Measurements from ENCODE around the gene DVL2. TPM values are rescaled to one million over a fixed set of nuclear protein-coding genes. Genes with fewer than 3 reads are reported as not detected.

The DVL2 gene
- total RNA-seq, 1 experiment from 2014 or later = 67.3 TPM

DNA sequence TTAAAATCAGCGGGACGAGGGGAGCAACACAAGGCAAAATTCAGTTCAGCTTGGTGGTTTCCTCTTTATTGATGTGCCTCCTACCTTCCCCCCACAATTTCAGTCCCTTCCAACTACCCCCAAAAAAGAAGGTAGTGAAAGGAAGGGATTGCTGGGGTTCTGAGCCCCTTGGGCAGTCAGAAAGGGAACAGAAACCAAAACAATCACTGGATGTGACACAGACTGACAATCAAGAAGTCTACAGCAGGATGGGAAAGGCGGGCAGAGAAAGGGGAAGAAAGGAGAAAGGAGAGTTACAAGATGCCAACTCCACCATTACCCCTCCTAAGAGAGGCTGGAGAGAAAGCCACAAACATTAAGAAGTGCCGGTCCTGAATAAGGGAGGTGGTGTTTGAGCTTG, 6.1 kb upstream of the DVL2 start (continued):
- TF ChIP-seq, protein P1, sequence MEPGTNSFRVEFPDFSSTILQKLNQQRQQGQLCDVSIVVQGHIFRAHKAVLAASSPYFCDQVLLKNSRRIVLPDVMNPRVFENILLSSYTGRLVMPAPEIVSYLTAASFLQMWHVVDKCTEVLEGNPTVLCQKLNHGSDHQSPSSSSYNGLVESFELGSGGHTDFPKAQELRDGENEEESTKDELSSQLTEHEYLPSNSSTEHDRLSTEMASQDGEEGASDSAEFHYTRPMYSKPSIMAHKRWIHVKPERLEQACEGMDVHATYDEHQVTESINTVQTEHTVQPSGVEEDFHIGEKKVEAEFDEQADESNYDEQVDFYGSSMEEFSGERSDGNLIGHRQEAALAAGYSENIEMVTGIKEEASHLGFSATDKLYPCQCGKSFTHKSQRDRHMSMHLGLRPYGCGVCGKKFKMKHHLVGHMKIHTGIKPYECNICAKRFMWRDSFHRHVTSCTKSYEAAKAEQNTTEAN (CRISPR knock-in tag; IDR thresholded peaks at IDR 0.05) = no peak
- TF ChIP-seq, protein P2, sequence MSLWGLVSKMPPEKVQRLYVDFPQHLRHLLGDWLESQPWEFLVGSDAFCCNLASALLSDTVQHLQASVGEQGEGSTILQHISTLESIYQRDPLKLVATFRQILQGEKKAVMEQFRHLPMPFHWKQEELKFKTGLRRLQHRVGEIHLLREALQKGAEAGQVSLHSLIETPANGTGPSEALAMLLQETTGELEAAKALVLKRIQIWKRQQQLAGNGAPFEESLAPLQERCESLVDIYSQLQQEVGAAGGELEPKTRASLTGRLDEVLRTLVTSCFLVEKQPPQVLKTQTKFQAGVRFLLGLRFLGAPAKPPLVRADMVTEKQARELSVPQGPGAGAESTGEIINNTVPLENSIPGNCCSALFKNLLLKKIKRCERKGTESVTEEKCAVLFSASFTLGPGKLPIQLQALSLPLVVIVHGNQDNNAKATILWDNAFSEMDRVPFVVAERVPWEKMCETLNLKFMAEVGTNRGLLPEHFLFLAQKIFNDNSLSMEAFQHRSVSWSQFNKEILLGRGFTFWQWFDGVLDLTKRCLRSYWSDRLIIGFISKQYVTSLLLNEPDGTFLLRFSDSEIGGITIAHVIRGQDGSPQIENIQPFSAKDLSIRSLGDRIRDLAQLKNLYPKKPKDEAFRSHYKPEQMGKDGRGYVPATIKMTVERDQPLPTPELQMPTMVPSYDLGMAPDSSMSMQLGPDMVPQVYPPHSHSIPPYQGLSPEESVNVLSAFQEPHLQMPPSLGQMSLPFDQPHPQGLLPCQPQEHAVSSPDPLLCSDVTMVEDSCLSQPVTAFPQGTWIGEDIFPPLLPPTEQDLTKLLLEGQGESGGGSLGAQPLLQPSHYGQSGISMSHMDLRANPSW (CRISPR knock-in tag; conservative IDR thresholded peaks at IDR 0.05; ENCODE audit: low read depth) = no peak
- TF ChIP-seq ZBTB21 (CRISPR knock-in tag; IDR thresholded peaks at IDR 0.05; ENCODE audit: borderline replicate concordance) (no peak), NFATC4 (CRISPR knock-in tag; IDR thresholded peaks at IDR 0.05) (no peak), SP1 (CRISPR knock-in tag; conservative IDR thresholded peaks at IDR 0.05) (no peak), HMGA2 (CRISPR knock-in tag; IDR thresholded peaks at IDR 0.05) (no peak), SOX15 (CRISPR knock-in tag; IDR thresholded peaks at IDR 0.05) (no peak)
- TF ChIP-seq, protein P3, sequence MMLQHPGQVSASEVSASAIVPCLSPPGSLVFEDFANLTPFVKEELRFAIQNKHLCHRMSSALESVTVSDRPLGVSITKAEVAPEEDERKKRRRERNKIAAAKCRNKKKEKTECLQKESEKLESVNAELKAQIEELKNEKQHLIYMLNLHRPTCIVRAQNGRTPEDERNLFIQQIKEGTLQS (CRISPR knock-in tag; conservative IDR thresholded peaks at IDR 0.05) = no peak
- TF ChIP-seq, protein P4, sequence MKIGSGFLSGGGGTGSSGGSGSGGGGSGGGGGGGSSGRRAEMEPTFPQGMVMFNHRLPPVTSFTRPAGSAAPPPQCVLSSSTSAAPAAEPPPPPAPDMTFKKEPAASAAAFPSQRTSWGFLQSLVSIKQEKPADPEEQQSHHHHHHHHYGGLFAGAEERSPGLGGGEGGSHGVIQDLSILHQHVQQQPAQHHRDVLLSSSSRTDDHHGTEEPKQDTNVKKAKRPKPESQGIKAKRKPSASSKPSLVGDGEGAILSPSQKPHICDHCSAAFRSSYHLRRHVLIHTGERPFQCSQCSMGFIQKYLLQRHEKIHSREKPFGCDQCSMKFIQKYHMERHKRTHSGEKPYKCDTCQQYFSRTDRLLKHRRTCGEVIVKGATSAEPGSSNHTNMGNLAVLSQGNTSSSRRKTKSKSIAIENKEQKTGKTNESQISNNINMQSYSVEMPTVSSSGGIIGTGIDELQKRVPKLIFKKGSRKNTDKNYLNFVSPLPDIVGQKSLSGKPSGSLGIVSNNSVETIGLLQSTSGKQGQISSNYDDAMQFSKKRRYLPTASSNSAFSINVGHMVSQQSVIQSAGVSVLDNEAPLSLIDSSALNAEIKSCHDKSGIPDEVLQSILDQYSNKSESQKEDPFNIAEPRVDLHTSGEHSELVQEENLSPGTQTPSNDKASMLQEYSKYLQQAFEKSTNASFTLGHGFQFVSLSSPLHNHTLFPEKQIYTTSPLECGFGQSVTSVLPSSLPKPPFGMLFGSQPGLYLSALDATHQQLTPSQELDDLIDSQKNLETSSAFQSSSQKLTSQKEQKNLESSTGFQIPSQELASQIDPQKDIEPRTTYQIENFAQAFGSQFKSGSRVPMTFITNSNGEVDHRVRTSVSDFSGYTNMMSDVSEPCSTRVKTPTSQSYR (CRISPR knock-in tag; IDR thresholded peaks at IDR 0.05) = no peak

GRCh38 chr17:7239091-7240027, 5.0 kb upstream of the DVL2 start, which contains the start of gene PHF23:
Gene PHF23 (minus strand): TSS chr17:7239457. CDS start chr17:7239279, 178 bp downstream.
- peak; percentile 73 for ATAC-seq
- peak within 1 kb of the TSS; percentile 95 for H3K4me3 Mint-ChIP-seq
- H3K4me1 Mint-ChIP-seq = peaks cover 39% of the 10 kb centered on the region
- POLR2A ChIA-PET = interaction anchor here (0.7 to 1.8 kb wide), 5 partner anchors 12 to 90 kb away, joined by 3 to 8 read pairs (median 4); partner anchors contain the start of genes ACADVL, CTDNEP1, ELP5 and NEURL4
- no peaks in the 10 kb centered on the region for H3K9me3 Mint-ChIP-seq
- no peaks in the 10 kb centered on the region for H3K27me3 Mint-ChIP-seq (ENCODE audit: low read depth)
- DNase-seq (ENCODE audit: low spot score) = peak; percentile 99
- peaks cover 35% of the 10 kb centered on the region for H3K36me3 Mint-ChIP-seq
- CTCF ChIA-PET = interaction anchor here (0.6 to 6.0 kb wide), 7 partner anchors 8 to 62 kb away, joined by 4 to 36 read pairs (median 6); partner anchors contain the start of genes ACADVL and DLG4
- H3K27ac Mint-ChIP-seq = peak within 1 kb of the TSS; percentile 93
- TF ChIP-seq NFE2L1 (CRISPR knock-in tag; IDR thresholded peaks at IDR 0.05) = no peak
- TF ChIP-seq NR3C1 (CRISPR knock-in tag; conservative IDR thresholded peaks at IDR 0.05; ENCODE audit: low read depth) = no peak
- 0 out of 2 replicates have a peak, but pooled peaks have one; percentile 43 for TF ChIP-seq TEAD1 (CRISPR knock-in tag; IDR thresholded peaks at IDR 0.05)
- TF ChIP-seq ZNF396 (CRISPR knock-in tag; IDR thresholded peaks at IDR 0.05; ENCODE audit: borderline replicate concordance) = no peak
- no peak for TF ChIP-seq TP53 (CRISPR knock-in tag; IDR thresholded peaks at IDR 0.05)
- no peak for TF ChIP-seq SOX15 (CRISPR knock-in tag; IDR thresholded peaks at IDR 0.05)
- no peak for TF ChIP-seq JAZF1 (CRISPR knock-in tag; IDR thresholded peaks at IDR 0.05)
- TF ChIP-seq, protein P5, sequence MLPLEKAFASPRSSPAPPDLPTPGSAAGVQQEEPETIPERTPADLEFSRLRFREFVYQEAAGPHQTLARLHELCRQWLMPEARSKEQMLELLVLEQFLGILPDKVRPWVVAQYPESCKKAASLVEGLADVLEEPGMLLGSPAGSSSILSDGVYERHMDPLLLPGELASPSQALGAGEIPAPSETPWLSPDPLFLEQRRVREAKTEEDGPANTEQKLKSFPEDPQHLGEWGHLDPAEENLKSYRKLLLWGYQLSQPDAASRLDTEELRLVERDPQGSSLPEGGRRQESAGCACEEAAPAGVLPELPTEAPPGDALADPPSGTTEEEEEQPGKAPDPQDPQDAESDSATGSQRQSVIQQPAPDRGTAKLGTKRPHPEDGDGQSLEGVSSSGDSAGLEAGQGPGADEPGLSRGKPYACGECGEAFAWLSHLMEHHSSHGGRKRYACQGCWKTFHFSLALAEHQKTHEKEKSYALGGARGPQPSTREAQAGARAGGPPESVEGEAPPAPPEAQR (CRISPR knock-in tag; IDR thresholded peaks at IDR 0.05) = no peak
- TF ChIP-seq FOXK1 (CRISPR knock-in tag; IDR thresholded peaks at IDR 0.05) = no peak
- TF ChIP-seq ELF4 (CRISPR knock-in tag; IDR thresholded peaks at IDR 0.05; ENCODE audit: low read depth) = peak; percentile 96; the same call in 1 of the 2 replicates
- peak; percentile 23; the same call in 1 of the 2 replicates for TF ChIP-seq CREM (CRISPR knock-in tag; IDR thresholded peaks at IDR 0.05)
- no peak; the same call in 1 of the 2 replicates for TF ChIP-seq AFF4 (CRISPR knock-in tag; IDR thresholded peaks at IDR 0.05; ENCODE audit: borderline replicate concordance)
- no peak for TF ChIP-seq ZNF138 (CRISPR knock-in tag; conservative IDR thresholded peaks at IDR 0.05)
